Keratinocyte (primary cell): Measurements from ENCODE around the gene ARL9. TPM values are rescaled to one million over a fixed set of nuclear protein-coding genes. Genes with fewer than 3 reads are reported as not detected.
"Not testable (repeated sequence)": the region's sequence is repeated elsewhere in the genome, so short reads cannot be mapped to it uniquely, and the experiment has no call there.

ENCODE experiments used
- DNase-seq: peaks from one replicate; pipeline ENCODE4 v3.0.0-alpha.2; 2011; ENCODE audit warnings: low read depth, missing footprints, low spot score
- FAIRE-seq: peaks from 2 replicates; lab custom pipeline; 2011; peaks lifted over from hg19 to GRCh38; lab: Jason Lieb, UNC
- H2AFZ ChIP-seq: 2 replicates; pipeline ENCODE4 v1.6.0; 2012; ENCODE audit warnings: low read length, control low read depth, inconsistent platforms; ENCODE audit not compliant: control insufficient read depth
- H3K27ac ChIP-seq: 2 replicates; pipeline ENCODE4 v1.5.1; 2011; ENCODE audit warnings: low read length; ENCODE audit not compliant: control insufficient read depth, insufficient read depth
- H3K27me3 ChIP-seq: 3 replicates; pipeline ENCODE4 v1.6.0; 2011; ENCODE audit warnings: low read length; ENCODE audit not compliant: control insufficient read depth, insufficient read depth; ENCODE audit errors: extremely low read depth
- H3K36me3 ChIP-seq, 2 experiments: 2 replicates in 1 of 2; 3 replicates in 1 of 2; pipeline ENCODE4 v1.5.1; 2011; ENCODE audit warnings: low read length in 2 of 2, mild to moderate bottlenecking in 1 of 2; ENCODE audit not compliant: control insufficient read depth in 2 of 2, insufficient read depth in 2 of 2; ENCODE audit errors: extremely low read depth in 1 of 2
- H3K4me1 ChIP-seq: 3 replicates; pipeline ENCODE4 v1.5.1; 2011; ENCODE audit warnings: low read length; ENCODE audit not compliant: control insufficient read depth, insufficient read depth; ENCODE audit errors: extremely low read depth
- H3K4me2 ChIP-seq: 3 replicates; pipeline ENCODE4 v1.6.0; 2011; ENCODE audit warnings: low read depth, low read length; ENCODE audit not compliant: control insufficient read depth, insufficient read depth; ENCODE audit errors: extremely low read depth
- H3K4me3 ChIP-seq, 3 experiments: fragments of 200-600 bp in 1 of 3; sonication (generic) in 1 of 3; 2 replicates in 2 of 3; 3 replicates in 1 of 3; pipeline ENCODE4 v1.5.1; 2011 to 2016; ENCODE audit warnings: low read length in 3 of 3, mild to moderate bottlenecking in 3 of 3, control low read depth in 2 of 3, inconsistent platforms in 1 of 3, low read depth in 1 of 3, mixed read lengths in 1 of 3, mixed run types in 1 of 3, moderate library complexity in 1 of 3; ENCODE audit not compliant: control insufficient read depth in 2 of 3, insufficient read depth in 2 of 3; ENCODE audit errors: extremely low read depth in 1 of 3
- H3K79me2 ChIP-seq: 2 replicates; pipeline ENCODE4 v1.6.0; 2012; ENCODE audit warnings: low read length; ENCODE audit not compliant: control insufficient read depth, insufficient read depth
- H3K9ac ChIP-seq: 3 replicates; pipeline ENCODE4 v1.6.0; 2011; ENCODE audit warnings: low read length; ENCODE audit not compliant: control insufficient read depth, insufficient read depth; ENCODE audit errors: extremely low read depth
- H3K9me1 ChIP-seq: 3 replicates; pipeline ENCODE4 v1.6.0; 2011; ENCODE audit warnings: low read length; ENCODE audit not compliant: control insufficient read depth, insufficient read depth; ENCODE audit errors: extremely low read depth
- H3K9me3 ChIP-seq: 2 replicates; pipeline ENCODE4 v1.5.1; 2012; ENCODE audit warnings: low read depth, low read length; ENCODE audit not compliant: control insufficient read depth
- H4K20me1 ChIP-seq: 3 replicates; pipeline ENCODE4 v1.6.0; 2011; ENCODE audit warnings: low read length; ENCODE audit not compliant: control insufficient read depth, insufficient read depth; ENCODE audit errors: extremely low read depth
- CTCF ChIP-seq, 3 experiments: IDR thresholded peaks in 1 of 3; conservative IDR thresholded peaks in 1 of 3; optimal IDR thresholded peaks in 1 of 3; 2 replicates in 2 of 3; 3 replicates in 1 of 3; pipeline versions ENCODE3 to v1.5.1; 2011; ENCODE audit warnings: low read length in 3 of 3, mild to moderate bottlenecking in 3 of 3, moderate library complexity in 2 of 3, control low read depth in 1 of 3, inconsistent platforms in 1 of 3; ENCODE audit not compliant: insufficient read depth in 2 of 3; ENCODE audit errors: extremely low read depth in 1 of 3
- EZH2 ChIP-seq: IDR thresholded peaks from one replicate; pipeline ENCODE4 v1.6.1; 2012; ENCODE audit warnings: inconsistent platforms, mild to moderate bottlenecking, low read length, moderate library complexity
- dilution Hi-C: fragments of 300-500 bp; cut with MboI; formaldehyde crosslinking; loops from one replicate; pipeline ENCODE4 v1.7.0; 2020; ENCODE audit warnings: low sequenced_read_pairs; ENCODE audit not compliant: extremely low pct_ligation_motif_present
- polyA plus RNA-seq, 5 experiments: library from polyadenylated mRNA; depleted of rRNA in 3 of 5; stranded (reverse) in 3 of 5; stranded (forward) in 1 of 5; unstranded in 1 of 5; fragments of >200 nt; gene quantifications; 1 replicate in 1 of 5; 2 replicates in 3 of 5; 3 replicates in 1 of 5; pipeline versions ENCODE4 v1.2.1 to v1.2.3, GENCODE V29; 2011 to 2012; ENCODE audit warnings: missing spikeins in 2 of 5, low read depth in 1 of 5, low replicate concordance in 1 of 5

Gene ARL9
- polyA plus RNA-seq, 1 donor (not counting 4 experiments of a cell fraction or from before 2014, with no cell fraction given) = 0.47 TPM

DNA sequence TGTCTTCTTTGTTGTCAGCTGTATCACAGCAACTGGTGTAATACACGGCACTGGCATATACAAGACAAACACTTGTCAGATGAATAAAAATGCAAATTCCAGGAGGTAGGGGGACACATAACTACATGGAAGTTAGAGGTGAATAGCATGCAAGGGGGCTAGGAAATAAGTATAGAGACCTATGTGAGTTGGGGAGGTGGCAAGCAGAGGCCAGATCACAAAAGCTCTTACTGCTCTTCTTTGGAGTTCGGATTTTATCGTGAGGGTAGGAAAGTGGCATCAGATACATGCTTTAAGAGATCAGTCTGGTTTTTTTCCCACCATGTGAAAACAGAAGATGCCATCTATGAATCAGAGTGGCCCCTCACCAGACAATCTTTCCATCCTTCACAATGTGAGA lies 41.0 kb upstream of the ARL9 start:
- Histone ChIP-seq H3K9ac (no peak overlapping the region), H3K79me2 (peaks cover 56% of the 10 kb centered on the region), H3K4me3 (peak overlapping the region in 1 of 3 experiments; percentile 5), H3K9me3 (no peaks in the 10 kb centered on the region), H2AFZ (no peak overlapping the region), H3K36me3 (peaks cover 4 to 10% of the 10 kb centered on the region in 2 experiments), H3K27ac (no peak overlapping the region), H3K9me1 (no peaks in the 10 kb centered on the region), H3K4me2 (peak overlapping the region; percentile 38), H3K4me1 (peaks cover 20% of the 10 kb centered on the region), H3K27me3 (no peaks in the 10 kb centered on the region), H4K20me1 (peaks cover 4% of the 10 kb centered on the region)
- no peak for DNase-seq
- dilution Hi-C loops = no loop called here
- TF ChIP-seq CTCF (optimal IDR thresholded peaks at IDR 0.05 in 1 of 3, IDR thresholded peaks at IDR 0.05 in 1 of 3, conservative IDR thresholded peaks at IDR 0.05 in 1 of 3; ENCODE audit: extremely low read depth in 1 of 3, insufficient read depth in 2 of 3, low read length in 3 of 3) (no peak), EZH2 (no peak)
- FAIRE-seq = no peak

DNA sequence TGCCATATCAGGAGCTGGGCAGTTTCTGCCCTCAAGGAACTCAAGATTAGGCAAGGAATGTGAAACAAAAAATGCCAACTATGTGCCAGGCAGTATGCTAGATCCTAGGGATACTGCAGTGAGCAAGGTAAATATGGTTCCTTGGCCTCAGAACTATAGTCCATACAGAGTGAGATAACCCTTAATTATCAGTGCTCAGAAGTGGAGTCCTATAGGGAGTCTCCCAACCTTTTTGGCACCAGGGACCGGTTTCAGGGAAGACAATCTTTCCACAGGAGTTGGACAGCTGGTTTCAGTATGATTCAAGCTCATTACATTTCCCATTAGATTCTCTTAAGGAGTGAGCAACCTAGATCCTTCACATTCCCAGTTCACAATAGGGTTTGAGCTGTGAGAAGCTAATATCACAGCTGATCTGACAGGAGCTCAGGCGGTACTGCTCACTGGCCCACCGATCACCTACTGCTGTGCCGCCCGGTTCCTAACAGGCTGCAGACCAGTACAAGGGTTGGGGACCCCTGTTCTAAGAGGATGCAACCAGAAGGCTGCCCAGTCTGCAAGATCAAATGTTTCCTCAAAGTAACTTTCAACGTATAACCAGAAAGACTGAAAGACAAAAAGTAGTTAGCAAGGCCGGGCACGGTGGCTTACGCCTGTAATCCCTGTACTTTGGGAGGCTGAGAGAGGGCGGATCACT lies 39.8 kb upstream of the ARL9 start:
- H3K4me2 ChIP-seq = peak overlapping the region; percentile 87
- H3K79me2 ChIP-seq = peaks cover 67% of the 10 kb centered on the region
- H3K36me3 ChIP-seq = peaks cover 2 to 7% of the 10 kb centered on the region in 2 experiments
- peak overlapping the region; percentile 99 for H3K9ac ChIP-seq
- no peaks in the 10 kb centered on the region for H3K9me1 ChIP-seq
- H3K4me3 ChIP-seq = peak overlapping the region; percentile 79 to 99 (median 90)
- no peaks in the 10 kb centered on the region for H3K9me3 ChIP-seq
- dilution Hi-C loops = no loop called here
- DNase-seq = no peak
- H3K4me1 ChIP-seq = peaks cover 15% of the 10 kb centered on the region
- TF ChIP-seq CTCF (optimal IDR thresholded peaks at IDR 0.05 in 1 of 3, IDR thresholded peaks at IDR 0.05 in 1 of 3, conservative IDR thresholded peaks at IDR 0.05 in 1 of 3; ENCODE audit: extremely low read depth in 1 of 3, insufficient read depth in 2 of 3, low read length in 3 of 3) (no peak), EZH2 (no peak)
- no peaks in the 10 kb centered on the region for H3K27me3 ChIP-seq
- peaks cover 4% of the 10 kb centered on the region for H4K20me1 ChIP-seq
- H2AFZ ChIP-seq = no peak overlapping the region
- FAIRE-seq = peak; percentile 5
- peak overlapping the region; percentile 99 for H3K27ac ChIP-seq

DNA sequence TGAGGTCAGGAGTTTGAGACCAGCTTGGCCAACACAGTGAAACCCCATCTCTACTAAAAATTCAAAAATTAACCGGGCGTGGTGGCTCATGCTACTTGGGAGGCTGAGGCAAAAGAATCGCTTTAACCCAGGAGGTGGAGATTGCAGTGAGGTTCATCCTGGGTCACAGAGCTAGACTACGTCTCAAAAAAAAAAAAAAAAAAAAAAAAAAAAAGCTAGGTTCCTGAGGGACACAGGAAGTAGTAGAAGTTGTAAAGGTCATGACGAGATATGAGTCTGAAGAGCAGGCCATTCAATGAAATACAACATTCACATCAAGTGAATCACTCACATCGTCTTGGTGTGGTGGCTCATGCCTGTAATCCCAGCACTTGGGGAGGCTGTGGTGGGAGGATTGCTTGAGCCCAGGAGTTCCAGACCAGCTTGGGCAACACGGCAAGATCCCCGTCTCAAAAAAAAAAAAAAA lies 39.3 kb upstream of the ARL9 start:
- dilution Hi-C loops, H3K36me3 ChIP-seq, H3K9me1 ChIP-seq, H3K9me3 ChIP-seq, H4K20me1 ChIP-seq, H2AFZ ChIP-seq, H3K27me3 ChIP-seq: not testable (repeated sequence)
- Histone ChIP-seq H3K79me2 (peaks cover 68% of the 10 kb centered on the region), H3K9ac (peak overlapping the region; percentile 99), H3K4me3 (peak overlapping the region; percentile 79 to 99 (median 90)), H3K4me1 (peaks cover 15% of the 10 kb centered on the region), H3K27ac (peak overlapping the region; percentile 99), H3K4me2 (peak overlapping the region; percentile 87)
- peak; percentile 72 for FAIRE-seq
- peak; percentile 55 for DNase-seq
